ENCODE data around the gene EN2. TPM values are rescaled to one million over a fixed set of nuclear protein-coding genes. Genes with fewer than 3 reads are reported as not detected.

Gene EN2
- total RNA-seq, 1 donor from 2014 or later: 7.2 TPM

DNA sequence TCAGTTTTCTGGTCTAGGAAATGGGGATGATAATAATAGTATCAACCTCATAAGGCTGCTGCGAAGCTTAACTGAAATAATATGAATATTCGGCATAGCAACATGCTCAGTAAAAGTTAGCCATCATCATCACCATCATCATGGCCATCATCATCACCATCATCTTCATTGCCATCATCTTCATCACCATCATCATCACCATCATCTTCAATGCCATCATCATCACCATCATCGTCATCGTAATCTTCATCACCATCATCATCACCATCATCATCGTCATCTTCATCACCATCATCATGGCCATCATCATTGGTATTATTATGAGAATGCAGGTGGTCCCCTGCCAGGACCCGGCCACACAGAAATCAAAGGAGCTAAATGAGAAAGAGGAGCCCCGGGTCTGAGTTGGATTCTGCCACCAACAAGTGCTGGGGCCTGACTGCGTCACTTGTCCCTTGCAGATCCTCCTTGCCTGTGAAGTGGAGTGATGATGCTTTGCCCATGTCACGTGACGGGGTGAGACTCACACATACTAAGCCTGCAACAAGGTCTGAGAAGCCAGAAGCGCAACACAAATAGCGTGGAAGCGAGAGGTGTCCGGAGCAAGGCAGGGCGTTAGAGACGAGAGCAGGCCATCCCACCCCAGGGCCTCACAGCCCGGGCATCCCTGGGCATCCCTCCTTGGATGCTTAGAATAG is 46.1 kb upstream of the EN2 start:
- no peak overlapping the region for H3K4me3 Mint-ChIP-seq
- TF ChIP-seq, protein P1, sequence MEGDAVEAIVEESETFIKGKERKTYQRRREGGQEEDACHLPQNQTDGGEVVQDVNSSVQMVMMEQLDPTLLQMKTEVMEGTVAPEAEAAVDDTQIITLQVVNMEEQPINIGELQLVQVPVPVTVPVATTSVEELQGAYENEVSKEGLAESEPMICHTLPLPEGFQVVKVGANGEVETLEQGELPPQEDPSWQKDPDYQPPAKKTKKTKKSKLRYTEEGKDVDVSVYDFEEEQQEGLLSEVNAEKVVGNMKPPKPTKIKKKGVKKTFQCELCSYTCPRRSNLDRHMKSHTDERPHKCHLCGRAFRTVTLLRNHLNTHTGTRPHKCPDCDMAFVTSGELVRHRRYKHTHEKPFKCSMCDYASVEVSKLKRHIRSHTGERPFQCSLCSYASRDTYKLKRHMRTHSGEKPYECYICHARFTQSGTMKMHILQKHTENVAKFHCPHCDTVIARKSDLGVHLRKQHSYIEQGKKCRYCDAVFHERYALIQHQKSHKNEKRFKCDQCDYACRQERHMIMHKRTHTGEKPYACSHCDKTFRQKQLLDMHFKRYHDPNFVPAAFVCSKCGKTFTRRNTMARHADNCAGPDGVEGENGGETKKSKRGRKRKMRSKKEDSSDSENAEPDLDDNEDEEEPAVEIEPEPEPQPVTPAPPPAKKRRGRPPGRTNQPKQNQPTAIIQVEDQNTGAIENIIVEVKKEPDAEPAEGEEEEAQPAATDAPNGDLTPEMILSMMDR (conservative IDR thresholded peaks at IDR 0.05): no peak
- H3K36me3 Mint-ChIP-seq (ENCODE audit: low read depth): no peaks in the 10 kb centered on the region
- DNase-seq (ENCODE audit: low read depth, low spot score): no peak
- peaks cover 43% of the 10 kb centered on the region for H3K27me3 Mint-ChIP-seq (ENCODE audit: low read depth)
- no peak overlapping the region for H3K27ac Mint-ChIP-seq (ENCODE audit: unreplicated experiment)
- no peaks in the 10 kb centered on the region for H3K4me1 Mint-ChIP-seq
- H3K9me3 Mint-ChIP-seq: no peaks in the 10 kb centered on the region

DNA sequence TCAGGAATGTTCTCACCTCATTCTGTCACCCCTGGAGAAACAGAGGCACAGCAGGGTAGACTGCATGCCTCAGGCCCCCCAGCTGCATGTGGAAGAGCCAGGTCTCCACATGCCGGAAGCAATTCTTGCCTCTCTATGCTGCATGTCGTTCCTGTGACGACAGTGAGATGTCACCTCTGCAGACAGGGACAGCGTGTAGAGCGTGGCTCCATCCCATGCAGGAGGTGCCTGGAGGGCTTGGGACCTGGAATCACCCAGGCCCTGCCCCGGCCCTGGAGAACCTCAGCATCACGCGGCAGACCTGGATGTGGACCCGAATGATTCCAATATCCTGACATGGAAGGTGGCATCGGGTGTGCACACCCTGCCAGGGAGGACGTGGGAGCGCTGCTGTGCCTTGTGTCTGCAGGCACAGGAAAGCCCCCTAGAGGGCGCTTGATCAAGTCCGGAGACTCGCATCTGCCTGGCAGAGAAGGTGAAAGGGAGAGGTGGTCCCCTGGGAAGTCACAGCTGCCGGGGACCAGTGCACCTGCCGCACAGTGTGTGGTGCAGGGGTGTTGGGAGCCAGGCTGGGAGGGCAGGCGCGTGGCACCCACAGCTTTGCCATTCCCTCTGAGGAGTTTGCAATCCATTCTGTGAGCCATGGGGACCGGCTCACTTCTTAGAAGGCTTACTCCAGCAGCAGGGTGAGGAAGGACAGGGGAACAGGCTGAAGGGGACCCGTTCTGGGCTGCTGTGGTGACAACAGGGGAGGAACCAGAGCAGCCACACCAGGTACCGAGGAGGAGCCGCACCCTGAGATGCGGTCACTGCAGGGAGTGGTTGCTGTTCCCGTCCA is 45.3 kb upstream of the EN2 start:
- no peaks in the 10 kb centered on the region for H3K9me3 Mint-ChIP-seq
- H3K4me3 Mint-ChIP-seq: no peak overlapping the region
- TF ChIP-seq, protein P1 (conservative IDR thresholded peaks at IDR 0.05): peak; percentile 78
- no peaks in the 10 kb centered on the region for H3K4me1 Mint-ChIP-seq
- H3K27me3 Mint-ChIP-seq (ENCODE audit: low read depth): peaks cover 48% of the 10 kb centered on the region
- H3K27ac Mint-ChIP-seq (ENCODE audit: unreplicated experiment): no peak overlapping the region
- no peaks in the 10 kb centered on the region for H3K36me3 Mint-ChIP-seq (ENCODE audit: low read depth)
- DNase-seq (ENCODE audit: low read depth, low spot score): peak; percentile 69

DNA sequence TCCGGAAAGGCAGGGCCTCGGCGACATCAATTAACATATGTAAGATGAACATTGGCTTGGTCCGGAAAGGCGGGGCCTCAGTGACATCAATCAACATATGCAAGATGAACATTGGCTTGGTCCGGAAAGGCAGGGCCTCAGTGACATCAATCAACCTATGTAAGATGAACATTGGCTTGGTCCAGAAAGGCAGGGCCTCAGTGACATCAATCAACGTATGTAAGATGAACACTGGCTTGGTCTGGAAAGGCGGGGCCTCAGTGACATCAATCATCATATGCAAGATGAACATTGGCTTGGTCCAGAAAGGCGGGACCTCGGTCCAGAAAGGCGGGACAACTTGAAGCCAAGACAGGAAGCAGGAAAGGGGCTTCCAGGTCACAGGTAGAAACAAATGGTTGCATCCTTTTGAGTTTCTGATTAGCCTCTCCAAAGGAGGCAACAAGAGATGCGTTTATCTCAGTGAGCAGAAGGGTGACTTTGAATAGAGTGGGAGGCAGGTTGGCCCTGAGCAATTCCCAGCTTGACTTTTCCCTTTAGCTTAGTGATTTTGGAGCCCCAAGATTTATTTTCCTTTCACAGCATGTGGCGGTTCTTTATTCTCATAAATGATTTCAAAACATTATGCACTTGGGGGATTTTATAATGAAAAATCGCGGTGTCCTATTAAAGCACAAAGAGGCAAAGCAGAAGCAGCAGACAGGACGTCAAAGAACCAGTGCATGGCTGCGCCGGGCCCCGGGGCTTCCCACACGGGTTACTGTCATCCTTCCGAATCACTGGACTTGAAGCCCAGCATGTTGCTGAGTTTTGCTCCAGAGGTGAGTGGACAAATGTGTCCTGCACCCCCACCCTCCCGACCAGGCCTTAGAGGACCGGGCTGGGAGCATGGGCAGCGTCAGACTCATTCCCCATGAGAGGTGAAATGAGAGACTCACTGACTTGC is 43.1 kb upstream of the EN2 start:
- Mint-ChIP-seq H3K4me1 (no peaks in the 10 kb centered on the region), H3K4me3 (no peak overlapping the region), H3K9me3 (no peaks in the 10 kb centered on the region), H3K36me3 (ENCODE audit: low read depth) (no peaks in the 10 kb centered on the region), H3K27me3 (ENCODE audit: low read depth) (peaks cover 38% of the 10 kb centered on the region), H3K27ac (ENCODE audit: unreplicated experiment) (no peak overlapping the region)
- TF ChIP-seq, protein P1 (conservative IDR thresholded peaks at IDR 0.05): no peak
- no peak for DNase-seq (ENCODE audit: low read depth, low spot score)

DNA sequence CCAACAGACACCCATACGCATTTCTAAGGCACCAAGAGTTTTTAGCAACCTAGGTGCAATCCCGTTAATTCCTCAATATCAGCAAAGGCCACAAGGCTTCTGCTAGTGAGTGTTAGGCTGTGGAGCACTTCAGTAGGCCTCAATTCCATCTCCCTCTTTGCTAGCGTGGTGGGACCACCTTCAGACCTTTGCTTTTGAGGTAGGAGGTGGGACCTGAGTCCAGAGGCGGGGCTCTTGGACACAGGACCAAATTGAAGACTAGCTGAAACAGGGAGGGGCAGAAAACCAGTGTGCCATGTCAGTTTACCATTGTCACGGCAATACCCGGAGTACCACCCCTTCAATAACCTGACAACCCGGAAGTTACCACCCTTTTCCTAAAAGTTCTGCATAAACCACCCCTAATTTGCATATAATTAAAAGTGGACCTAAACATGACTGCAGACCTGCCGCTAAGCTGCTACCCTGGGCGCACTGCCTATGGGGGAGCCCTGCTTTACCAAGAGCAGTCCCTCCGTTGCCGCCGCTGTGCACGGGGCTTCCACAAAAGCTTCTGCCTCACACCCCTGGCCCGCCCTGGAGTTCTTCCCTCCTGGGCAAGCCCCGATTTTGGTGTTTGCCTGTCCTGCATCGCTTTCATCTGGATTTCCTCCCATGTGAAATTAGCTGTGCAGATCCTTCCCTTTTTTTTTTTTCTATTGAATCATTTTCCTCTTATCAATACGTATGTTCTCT is 41.1 kb upstream of the EN2 start:
- no peaks in the 10 kb centered on the region for H3K36me3 Mint-ChIP-seq (ENCODE audit: low read depth)
- TF ChIP-seq, protein P1 (conservative IDR thresholded peaks at IDR 0.05): no peak
- peaks cover 20% of the 10 kb centered on the region for H3K27me3 Mint-ChIP-seq (ENCODE audit: low read depth)
- DNase-seq (ENCODE audit: low read depth, low spot score): no peak
- no peak overlapping the region for H3K27ac Mint-ChIP-seq (ENCODE audit: unreplicated experiment)
- H3K9me3 Mint-ChIP-seq: no peaks in the 10 kb centered on the region
- H3K4me1 Mint-ChIP-seq: no peaks in the 10 kb centered on the region
- no peak overlapping the region for H3K4me3 Mint-ChIP-seq

DNA sequence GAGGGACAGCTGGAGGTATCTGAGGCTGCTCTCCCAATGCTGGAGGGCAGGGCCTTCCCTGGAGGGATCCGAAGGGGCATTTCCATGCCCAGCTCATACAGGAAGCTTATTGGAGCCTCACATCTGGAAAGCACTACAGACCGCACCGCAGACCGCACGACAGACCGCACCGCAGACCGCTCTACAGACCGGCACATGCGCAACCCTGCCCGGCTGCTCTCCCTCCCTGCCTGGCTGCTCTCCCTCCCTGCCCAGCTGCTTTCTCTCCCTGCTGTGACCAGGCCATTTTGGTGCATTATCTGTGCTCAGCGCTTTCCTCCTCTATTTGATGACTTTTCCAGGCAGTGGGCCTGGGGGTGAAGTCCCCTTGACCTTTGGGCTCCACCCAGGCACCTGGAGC is 39.6 kb upstream of the EN2 start:
- H3K9me3 Mint-ChIP-seq: no peaks in the 10 kb centered on the region
- H3K4me1 Mint-ChIP-seq: no peaks in the 10 kb centered on the region
- H3K27me3 Mint-ChIP-seq (ENCODE audit: low read depth): peaks cover 13% of the 10 kb centered on the region
- no peak overlapping the region for H3K4me3 Mint-ChIP-seq
- TF ChIP-seq, protein P1 (conservative IDR thresholded peaks at IDR 0.05): no peak
- H3K27ac Mint-ChIP-seq (ENCODE audit: unreplicated experiment): no peak overlapping the region
- DNase-seq (ENCODE audit: low read depth, low spot score): no peak
- H3K36me3 Mint-ChIP-seq (ENCODE audit: low read depth): no peaks in the 10 kb centered on the region

Data from neural crest cell (in vitro differentiated cells).